ENCODE data around the gene SEC14L5.

The SEC14L5 gene

GRCh38 chr16:5027575-5028235, 69.6 kb downstream of the SEC14L5 start:
- H3K4me1 Mint-ChIP-seq (ENCODE audit: low read depth) = peaks cover 63% of the 10 kb centered on the region
- peaks cover 86% of the 10 kb centered on the region for H3K36me3 Mint-ChIP-seq (ENCODE audit: low read depth)
- intact Hi-C loops (cut with micrococcal nuclease) = no loop called here
- H3K27me3 Mint-ChIP-seq = no peaks in the 10 kb centered on the region
- H3K27ac Mint-ChIP-seq = no peak overlapping the region
- no peak overlapping the region for H3K4me3 Mint-ChIP-seq
- no peaks in the 10 kb centered on the region for H3K9me3 Mint-ChIP-seq

- peaks cover 93% of the 10 kb centered on the region for H3K36me3 Mint-ChIP-seq (ENCODE audit: low read depth)
- no peaks in the 10 kb centered on the region for H3K27me3 Mint-ChIP-seq
- intact Hi-C loops (cut with micrococcal nuclease) = no loop called here
- peak overlapping the region; percentile 21 for H3K4me3 Mint-ChIP-seq
- H3K27ac Mint-ChIP-seq = peak overlapping the region; percentile 64
- no peaks in the 10 kb centered on the region for H3K9me3 Mint-ChIP-seq
- H3K4me1 Mint-ChIP-seq (ENCODE audit: low read depth) = peaks cover 64% of the 10 kb centered on the region
Measured at GRCh38 chr16:5028950-5029475, 70.9 kb downstream of the SEC14L5 start.

- Mint-ChIP-seq H3K4me3 (peak overlapping the region; percentile 58), H3K36me3 (ENCODE audit: low read depth) (peaks cover 80% of the 10 kb centered on the region), H3K9me3 (no peaks in the 10 kb centered on the region), H3K27ac (peak overlapping the region; percentile 82), H3K4me1 (ENCODE audit: low read depth) (peaks cover 71% of the 10 kb centered on the region), H3K27me3 (peaks cover under 1% of the 10 kb centered on the region)
- intact Hi-C loops (cut with micrococcal nuclease) = no loop called here
Measured at GRCh38 chr16:5030251-5030870, 72.2 kb downstream of the SEC14L5 start.

- Mint-ChIP-seq H3K27me3 (peaks cover 3% of the 10 kb centered on the region), H3K9me3 (no peaks in the 10 kb centered on the region), H3K27ac (peak overlapping the region; percentile 82), H3K4me1 (ENCODE audit: low read depth) (peaks cover 83% of the 10 kb centered on the region), H3K4me3 (peak overlapping the region; percentile 63), H3K36me3 (ENCODE audit: low read depth) (peaks cover 68% of the 10 kb centered on the region)
- intact Hi-C loops (cut with micrococcal nuclease) = no loop called here
Measured at GRCh38 chr16:5031601-5032000, 73.5 kb downstream of the SEC14L5 start.

- no peaks in the 10 kb centered on the region for H3K9me3 Mint-ChIP-seq
- intact Hi-C loops (cut with micrococcal nuclease) = no loop called here
- peak overlapping the region; percentile 82 for H3K27ac Mint-ChIP-seq
- H3K4me3 Mint-ChIP-seq = peak overlapping the region; percentile 85
- peaks cover 56% of the 10 kb centered on the region for H3K36me3 Mint-ChIP-seq (ENCODE audit: low read depth)
- peaks cover 82% of the 10 kb centered on the region for H3K4me1 Mint-ChIP-seq (ENCODE audit: low read depth)
- H3K27me3 Mint-ChIP-seq = peaks cover 3% of the 10 kb centered on the region
Measured at GRCh38 chr16:5032748-5033167, 74.6 kb downstream of the SEC14L5 start.

- peaks cover 76% of the 10 kb centered on the region for H3K4me1 Mint-ChIP-seq (ENCODE audit: low read depth)
- H3K27ac Mint-ChIP-seq = peak within 1 kb of the TSS; percentile 82
- H3K4me3 Mint-ChIP-seq = peak within 1 kb of the TSS; percentile 85
- peaks cover 48% of the 10 kb centered on the region for H3K36me3 Mint-ChIP-seq (ENCODE audit: low read depth)
- H3K9me3 Mint-ChIP-seq = no peaks in the 10 kb centered on the region
- peaks cover 3% of the 10 kb centered on the region for H3K27me3 Mint-ChIP-seq
- intact Hi-C loops (cut with micrococcal nuclease) = no loop called here
Measured at GRCh38 chr16:5033256-5034166, 75.4 kb downstream of the SEC14L5 start, which contains the start of gene NAGPA. NAGPA (minus strand) TSS chr16:5033935; CDS start chr16:5033914, 21 bp downstream.

- H3K9me3 Mint-ChIP-seq = no peaks in the 10 kb centered on the region
- H3K27me3 Mint-ChIP-seq = peaks cover 3% of the 10 kb centered on the region
- intact Hi-C loops (cut with micrococcal nuclease) = no loop called here
- H3K36me3 Mint-ChIP-seq (ENCODE audit: low read depth) = peaks cover 42% of the 10 kb centered on the region
- H3K4me1 Mint-ChIP-seq (ENCODE audit: low read depth) = peaks cover 70% of the 10 kb centered on the region
- peak overlapping the region; percentile 85 for H3K4me3 Mint-ChIP-seq
- peak overlapping the region; percentile 82 for H3K27ac Mint-ChIP-seq
Measured at GRCh38 chr16:5034167-5034523, 76.0 kb downstream of the SEC14L5 start.

GRCh38 chr16:5035909-5036227, 77.7 kb downstream of the SEC14L5 start:
- no peak overlapping the region for H3K27ac Mint-ChIP-seq

GRCh38 chr16:5036228-5037156, 78.4 kb downstream of the SEC14L5 start:
- H3K36me3 Mint-ChIP-seq (ENCODE audit: low read depth) = peaks cover 19% of the 10 kb centered on the region
- H3K4me3 Mint-ChIP-seq = no peak overlapping the region
- H3K27ac Mint-ChIP-seq = no peak overlapping the region
- intact Hi-C loops (cut with micrococcal nuclease) = no loop called here
- H3K4me1 Mint-ChIP-seq (ENCODE audit: low read depth) = peaks cover 47% of the 10 kb centered on the region
- H3K9me3 Mint-ChIP-seq = no peaks in the 10 kb centered on the region
- H3K27me3 Mint-ChIP-seq = peaks cover 19% of the 10 kb centered on the region

More at GRCh38 chr16:5035909-5036227, 77.7 kb downstream of the SEC14L5 start:
- H3K4me1 Mint-ChIP-seq (ENCODE audit: low read depth) = peaks cover 53% of the 10 kb centered on the region
- no peak overlapping the region for H3K4me3 Mint-ChIP-seq
- peaks cover 12% of the 10 kb centered on the region for H3K27me3 Mint-ChIP-seq
- H3K9me3 Mint-ChIP-seq = no peaks in the 10 kb centered on the region
- intact Hi-C loops (cut with micrococcal nuclease) = no loop called here
- peaks cover 25% of the 10 kb centered on the region for H3K36me3 Mint-ChIP-seq (ENCODE audit: low read depth)

GRCh38 chr16:5040451-5040850, 82.3 kb downstream of the SEC14L5 start:
- peaks cover 19% of the 10 kb centered on the region for H3K4me1 Mint-ChIP-seq (ENCODE audit: low read depth)
- H3K36me3 Mint-ChIP-seq (ENCODE audit: low read depth) = no peaks in the 10 kb centered on the region
- no peaks in the 10 kb centered on the region for H3K9me3 Mint-ChIP-seq
- no peak overlapping the region for H3K27ac Mint-ChIP-seq
- peaks cover 26% of the 10 kb centered on the region for H3K27me3 Mint-ChIP-seq
- intact Hi-C loops (cut with micrococcal nuclease) = no loop called here
- no peak overlapping the region for H3K4me3 Mint-ChIP-seq

- peaks cover 24% of the 10 kb centered on the region for H3K27me3 Mint-ChIP-seq
- H3K36me3 Mint-ChIP-seq (ENCODE audit: low read depth) = no peaks in the 10 kb centered on the region
- H3K27ac Mint-ChIP-seq = no peak overlapping the region
- peaks cover 7% of the 10 kb centered on the region for H3K4me1 Mint-ChIP-seq (ENCODE audit: low read depth)
- intact Hi-C loops (cut with micrococcal nuclease) = no loop called here
- H3K9me3 Mint-ChIP-seq = no peaks in the 10 kb centered on the region
- no peak overlapping the region for H3K4me3 Mint-ChIP-seq
Measured at GRCh38 chr16:5041600-5042133, 83.5 kb downstream of the SEC14L5 start.

- Mint-ChIP-seq H3K36me3 (ENCODE audit: low read depth) (no peaks in the 10 kb centered on the region), H3K9me3 (no peaks in the 10 kb centered on the region), H3K27ac (no peak overlapping the region), H3K27me3 (peaks cover 24% of the 10 kb centered on the region), H3K4me1 (ENCODE audit: low read depth) (peaks cover 10% of the 10 kb centered on the region), H3K4me3 (no peak overlapping the region)
- intact Hi-C loops (cut with micrococcal nuclease) = no loop called here
Measured at GRCh38 chr16:5042574-5043171, 84.5 kb downstream of the SEC14L5 start.
